ENCODE measurements around the gene PAF1.

GRCh38 chr19:39336483-39336882 lies 54.4 kb downstream of the PAF1 start:
- TF ChIP-seq, protein P1, sequence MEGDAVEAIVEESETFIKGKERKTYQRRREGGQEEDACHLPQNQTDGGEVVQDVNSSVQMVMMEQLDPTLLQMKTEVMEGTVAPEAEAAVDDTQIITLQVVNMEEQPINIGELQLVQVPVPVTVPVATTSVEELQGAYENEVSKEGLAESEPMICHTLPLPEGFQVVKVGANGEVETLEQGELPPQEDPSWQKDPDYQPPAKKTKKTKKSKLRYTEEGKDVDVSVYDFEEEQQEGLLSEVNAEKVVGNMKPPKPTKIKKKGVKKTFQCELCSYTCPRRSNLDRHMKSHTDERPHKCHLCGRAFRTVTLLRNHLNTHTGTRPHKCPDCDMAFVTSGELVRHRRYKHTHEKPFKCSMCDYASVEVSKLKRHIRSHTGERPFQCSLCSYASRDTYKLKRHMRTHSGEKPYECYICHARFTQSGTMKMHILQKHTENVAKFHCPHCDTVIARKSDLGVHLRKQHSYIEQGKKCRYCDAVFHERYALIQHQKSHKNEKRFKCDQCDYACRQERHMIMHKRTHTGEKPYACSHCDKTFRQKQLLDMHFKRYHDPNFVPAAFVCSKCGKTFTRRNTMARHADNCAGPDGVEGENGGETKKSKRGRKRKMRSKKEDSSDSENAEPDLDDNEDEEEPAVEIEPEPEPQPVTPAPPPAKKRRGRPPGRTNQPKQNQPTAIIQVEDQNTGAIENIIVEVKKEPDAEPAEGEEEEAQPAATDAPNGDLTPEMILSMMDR (IDR thresholded peaks at IDR 0.05; ENCODE audit: borderline replicate concordance, extremely low read depth, low read length, poor library complexity, severe bottlenecking), result no peak
- TF ChIP-seq EZH2 (IDR thresholded peaks at IDR 0.05; ENCODE audit: borderline replicate concordance, low read depth, low read length, severe bottlenecking), result no peak

Data from DND-41 (cell line).